Mucosa of stomach (tissue), 1 donor: ENCODE results near the gene GAP43.

ENCODE experiments used
- H3K27me3 ChIP-seq: one replicate; pipeline ENCODE4 v1.7.0; 2013; ENCODE audit warnings: mild to moderate bottlenecking, low read length; ENCODE audit not compliant: control insufficient read depth, insufficient read depth
- H3K36me3 ChIP-seq: one replicate; pipeline ENCODE4 v1.7.0; 2013; ENCODE audit warnings: low read length; ENCODE audit not compliant: control insufficient read depth, insufficient read depth
- H3K4me1 ChIP-seq: one replicate; pipeline ENCODE4 v1.7.0; 2013; ENCODE audit warnings: mild to moderate bottlenecking, low read length; ENCODE audit not compliant: control insufficient read depth, insufficient read depth
- H3K4me3 ChIP-seq: one replicate; pipeline ENCODE4 v1.7.0; 2013; ENCODE audit warnings: low read length
- H3K9ac ChIP-seq: one replicate; pipeline ENCODE4 v1.7.0; 2013; ENCODE audit warnings: mild to moderate bottlenecking, low read length, moderate library complexity
- H3K9me3 ChIP-seq: one replicate; pipeline ENCODE4 v1.7.0; 2013; ENCODE audit warnings: mild to moderate bottlenecking, low read length, moderate library complexity; ENCODE audit not compliant: control insufficient read depth
- donor health status: Pancreatic carcinoma.

GAP43 gene

GRCh38 chr3:115611630-115612029, 11.7 kb upstream of the GAP43 start:
- no peak overlapping the region for H3K9ac ChIP-seq
- H3K4me3 ChIP-seq = no peak overlapping the region
- H3K36me3 ChIP-seq = no peaks in the 10 kb centered on the region
- H3K27me3 ChIP-seq = no peaks in the 10 kb centered on the region
- H3K9me3 ChIP-seq = no peaks in the 10 kb centered on the region
- no peaks in the 10 kb centered on the region for H3K4me1 ChIP-seq

- H3K4me1 ChIP-seq = no peaks in the 10 kb centered on the region
- no peaks in the 10 kb centered on the region for H3K36me3 ChIP-seq
These were observed 8.1 kb upstream of the GAP43 start for GRCh38 chr3:115615001-115615814.

GRCh38 chr3:115616461-115616860, 6.8 kb upstream of the GAP43 start:
- H3K9me3 ChIP-seq = no peaks in the 10 kb centered on the region

More at GRCh38 chr3:115615001-115615814, 8.1 kb upstream of the GAP43 start:
- Histone ChIP-seq H3K4me3 (no peak overlapping the region), H3K9me3 (no peaks in the 10 kb centered on the region), H3K27me3 (no peaks in the 10 kb centered on the region), H3K9ac (no peak overlapping the region)

GRCh38 chr3:115617591-115617990, 5.7 kb upstream of the GAP43 start:
- Histone ChIP-seq H3K27me3 (no peaks in the 10 kb centered on the region), H3K9ac (no peak overlapping the region), H3K9me3 (no peaks in the 10 kb centered on the region), H3K4me1 (no peaks in the 10 kb centered on the region), H3K36me3 (no peaks in the 10 kb centered on the region), H3K4me3 (no peak overlapping the region)

More at GRCh38 chr3:115616461-115616860, 6.8 kb upstream of the GAP43 start:
- no peaks in the 10 kb centered on the region for H3K36me3 ChIP-seq
- no peaks in the 10 kb centered on the region for H3K27me3 ChIP-seq
- H3K4me1 ChIP-seq = no peaks in the 10 kb centered on the region
- H3K4me3 ChIP-seq = no peak overlapping the region
- H3K9ac ChIP-seq = no peak overlapping the region

GRCh38 chr3:115624029-115624741, 875 bp downstream of the GAP43 start:
- Histone ChIP-seq H3K4me3 (no peak overlapping the region), H3K4me1 (no peaks in the 10 kb centered on the region), H3K36me3 (no peaks in the 10 kb centered on the region), H3K9ac (no peak overlapping the region), H3K9me3 (no peaks in the 10 kb centered on the region), H3K27me3 (peaks cover 24% of the 10 kb centered on the region)

- no peaks in the 10 kb centered on the region for H3K4me1 ChIP-seq
- H3K9ac ChIP-seq = no peak overlapping the region
- no peaks in the 10 kb centered on the region for H3K9me3 ChIP-seq
- peaks cover 24% of the 10 kb centered on the region for H3K27me3 ChIP-seq
- no peaks in the 10 kb centered on the region for H3K36me3 ChIP-seq
- H3K4me3 ChIP-seq = no peak overlapping the region
These were observed 1.6 kb downstream of the GAP43 start for GRCh38 chr3:115624901-115625300.

- Histone ChIP-seq H3K9ac (no peak overlapping the region), H3K4me1 (no peaks in the 10 kb centered on the region), H3K4me3 (no peak overlapping the region), H3K9me3 (no peaks in the 10 kb centered on the region), H3K36me3 (no peaks in the 10 kb centered on the region), H3K27me3 (peaks cover 24% of the 10 kb centered on the region)
These were observed 2.7 kb downstream of the GAP43 start for GRCh38 chr3:115626006-115626409.

GRCh38 chr3:115626721-115627120, 3.4 kb downstream of the GAP43 start:
- H3K9me3 ChIP-seq = no peaks in the 10 kb centered on the region
- no peak overlapping the region for H3K9ac ChIP-seq
- H3K4me3 ChIP-seq = no peak overlapping the region
- no peaks in the 10 kb centered on the region for H3K4me1 ChIP-seq
- peaks cover 24% of the 10 kb centered on the region for H3K27me3 ChIP-seq
- H3K36me3 ChIP-seq = no peaks in the 10 kb centered on the region

- Histone ChIP-seq H3K9me3 (no peaks in the 10 kb centered on the region), H3K36me3 (no peaks in the 10 kb centered on the region), H3K9ac (no peak overlapping the region), H3K4me3 (no peak overlapping the region), H3K27me3 (peaks cover 24% of the 10 kb centered on the region), H3K4me1 (no peaks in the 10 kb centered on the region)
These were observed 4.1 kb downstream of the GAP43 start for GRCh38 chr3:115627180-115628074.

GRCh38 chr3:115628075-115628412, 4.7 kb downstream of the GAP43 start:
- no peak overlapping the region for H3K4me3 ChIP-seq
- H3K36me3 ChIP-seq = no peaks in the 10 kb centered on the region
- H3K9me3 ChIP-seq = no peaks in the 10 kb centered on the region
- no peaks in the 10 kb centered on the region for H3K4me1 ChIP-seq
- H3K9ac ChIP-seq = no peak overlapping the region
- H3K27me3 ChIP-seq = peaks cover 22% of the 10 kb centered on the region

GRCh38 chr3:115630850-115631249, 7.5 kb downstream of the GAP43 start:
- H3K36me3 ChIP-seq = no peaks in the 10 kb centered on the region
- no peak overlapping the region for H3K9ac ChIP-seq
- no peaks in the 10 kb centered on the region for H3K27me3 ChIP-seq
- no peak overlapping the region for H3K4me3 ChIP-seq
- H3K9me3 ChIP-seq = no peaks in the 10 kb centered on the region
- no peaks in the 10 kb centered on the region for H3K4me1 ChIP-seq

- no peaks in the 10 kb centered on the region for H3K9me3 ChIP-seq
- H3K9ac ChIP-seq = no peak overlapping the region
- no peaks in the 10 kb centered on the region for H3K27me3 ChIP-seq
- H3K4me1 ChIP-seq = no peaks in the 10 kb centered on the region
- H3K36me3 ChIP-seq = no peaks in the 10 kb centered on the region
- H3K4me3 ChIP-seq = no peak overlapping the region
These were observed 8.7 kb downstream of the GAP43 start for GRCh38 chr3:115632026-115632425.
